Retinal pigment epithelial cell (primary cell): ENCODE data around the gene GYPC.

Experiments
- DNase-seq: peaks from one replicate; pipeline ENCODE4 v3.0.0-alpha.2; 2010; ENCODE audit warnings: low read depth
- H3K4me3 ChIP-seq: 2 replicates; pipeline ENCODE4 v1.5.1; 2011; ENCODE audit warnings: mild to moderate bottlenecking, low read length, control low read depth, moderate library complexity
- CTCF ChIP-seq: conservative IDR thresholded peaks from 2 replicates; pipeline ENCODE4 v1.5.1; 2011; ENCODE audit warnings: low read depth, low read length, control low read depth, inconsistent platforms

The GYPC gene

GRCh38 chr2:126676221-126677175, 20.5 kb downstream of the GYPC start:
- DNase-seq: no peak
- H3K4me3 ChIP-seq: no peak overlapping the region
- TF ChIP-seq CTCF: no peak

GRCh38 chr2:126677176-126677538, 21.2 kb downstream of the GYPC start:
- DNase-seq: no peak
- H3K4me3 ChIP-seq: no peak overlapping the region
- TF ChIP-seq CTCF: no peak

GRCh38 chr2:126678269-126679065, 22.5 kb downstream of the GYPC start:
- DNase-seq: no peak
- no peak overlapping the region for H3K4me3 ChIP-seq
- no peak for TF ChIP-seq CTCF

GRCh38 chr2:126679094-126679713, 23.2 kb downstream of the GYPC start:
- TF ChIP-seq CTCF: no peak
- H3K4me3 ChIP-seq: no peak overlapping the region
- no peak for DNase-seq

- no peak for TF ChIP-seq CTCF
- no peak overlapping the region for H3K4me3 ChIP-seq
- no peak for DNase-seq
Measured at GRCh38 chr2:126681505-126681904, 25.5 kb downstream of the GYPC start.

- no peak for TF ChIP-seq CTCF
- no peak for DNase-seq
- no peak overlapping the region for H3K4me3 ChIP-seq
Measured at GRCh38 chr2:126685629-126686028, 29.7 kb downstream of the GYPC start.
